Upper lobe of left lung (tissue), 4 donors: ENCODE results near the gene NAA80.
A peak's percentile ranks its signal among the peaks of the same experiment; 100 is the strongest.

ENCODE experiments used
- EP300 ChIP-seq, 4 donors: sonication (generic); formaldehyde crosslinking; IDR thresholded peaks; one replicate each; pipeline ENCODE4 v1.5.1; 2017; ENCODE audit warnings: antibody characterized with exemption in 4 of 4, control low read depth in 2 of 4
- POLR2A ChIP-seq, 4 donors: fragments of 450-650 bp; IDR thresholded peaks; one replicate each; pipeline ENCODE4 v1.5.1; 2016 to 2017; ENCODE audit warnings: antibody characterized with exemption in 4 of 4, mild to moderate bottlenecking in 2 of 4
- POLR2AphosphoS5 ChIP-seq, 2 donors: sonication (generic); formaldehyde crosslinking; IDR thresholded peaks; one replicate each; pipeline ENCODE4 v1.5.1; 2017; ENCODE audit warnings: antibody characterized with exemption in 2 of 2
- TF ChIP-seq, protein P1 (sequence below), 6 experiments: fragments of 450-650 bp in 4 of 6; fragments of 200-600 bp in 2 of 6; sonication (generic) in 2 of 6; IDR thresholded peaks; one replicate each; pipeline ENCODE4 v1.5.1; 2016 to 2019; ENCODE audit warnings: antibody characterized with exemption in 6 of 6

- TF ChIP-seq, protein P1, sequence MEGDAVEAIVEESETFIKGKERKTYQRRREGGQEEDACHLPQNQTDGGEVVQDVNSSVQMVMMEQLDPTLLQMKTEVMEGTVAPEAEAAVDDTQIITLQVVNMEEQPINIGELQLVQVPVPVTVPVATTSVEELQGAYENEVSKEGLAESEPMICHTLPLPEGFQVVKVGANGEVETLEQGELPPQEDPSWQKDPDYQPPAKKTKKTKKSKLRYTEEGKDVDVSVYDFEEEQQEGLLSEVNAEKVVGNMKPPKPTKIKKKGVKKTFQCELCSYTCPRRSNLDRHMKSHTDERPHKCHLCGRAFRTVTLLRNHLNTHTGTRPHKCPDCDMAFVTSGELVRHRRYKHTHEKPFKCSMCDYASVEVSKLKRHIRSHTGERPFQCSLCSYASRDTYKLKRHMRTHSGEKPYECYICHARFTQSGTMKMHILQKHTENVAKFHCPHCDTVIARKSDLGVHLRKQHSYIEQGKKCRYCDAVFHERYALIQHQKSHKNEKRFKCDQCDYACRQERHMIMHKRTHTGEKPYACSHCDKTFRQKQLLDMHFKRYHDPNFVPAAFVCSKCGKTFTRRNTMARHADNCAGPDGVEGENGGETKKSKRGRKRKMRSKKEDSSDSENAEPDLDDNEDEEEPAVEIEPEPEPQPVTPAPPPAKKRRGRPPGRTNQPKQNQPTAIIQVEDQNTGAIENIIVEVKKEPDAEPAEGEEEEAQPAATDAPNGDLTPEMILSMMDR (IDR thresholded peaks at IDR 0.05), result no peak
- TF ChIP-seq POLR2A (IDR thresholded peaks at IDR 0.05) (peak in 1 of 4 donors; percentile 53), POLR2AphosphoS5 (IDR thresholded peaks at IDR 0.05) (peak; percentile 84 to 92), EP300 (IDR thresholded peaks at IDR 0.05) (peak; percentile 35 to 93 (median 75))
These were observed 44.5 kb downstream of the NAA80 start for GRCh38 chr3:50254577-50255250.
